ENCODE measurements around the gene PRSS36.
"Not testable (repeated sequence)": the region's sequence is repeated elsewhere in the genome, so short reads cannot be mapped to it uniquely, and the experiment has no call there.

PRSS36 gene

GRCh38 chr16:31118223-31119155 lies 31.4 kb downstream of the PRSS36 start:
- DNase-seq = no peak

- DNase-seq = peak; percentile 85
These were observed 32.3 kb downstream of the PRSS36 start, which contains the start of gene KAT8 for GRCh38 chr16:31117384-31118222. Gene KAT8, plus strand, starts transcription at chr16:31117664. Its CDS starts 18 bp downstream, at chr16:31117682.

GRCh38 chr16:31114468-31114867 lies 35.4 kb downstream of the PRSS36 start:
- DNase-seq = no peak

- no peak for DNase-seq
These were observed 36.4 kb downstream of the PRSS36 start for GRCh38 chr16:31113121-31114120.

GRCh38 chr16:31112711-31113110 lies 37.2 kb downstream of the PRSS36 start:
- DNase-seq = no peak

- no peak for DNase-seq
These were observed 37.9 kb downstream of the PRSS36 start for GRCh38 chr16:31111881-31112466.

GRCh38 chr16:31110106-31111034 lies 39.5 kb downstream of the PRSS36 start:
- no peak for DNase-seq

- DNase-seq = no peak
These were observed 40.2 kb downstream of the PRSS36 start for GRCh38 chr16:31109622-31110021.

GRCh38 chr16:31108794-31109558 lies 40.9 kb downstream of the PRSS36 start:
- no peak for DNase-seq

GRCh38 chr16:31108035-31108793 lies 41.7 kb downstream of the PRSS36 start, which contains the start of gene BCKDK:
Gene BCKDK, plus strand, starts transcription at chr16:31108386. Its CDS starts 838 bp downstream, at chr16:31109224.
- no peak for DNase-seq

- no peak for DNase-seq
These were observed 42.4 kb downstream of the PRSS36 start for GRCh38 chr16:31107465-31107867.

GRCh38 chr16:31106509-31107464 lies 43.1 kb downstream of the PRSS36 start:
- DNase-seq = no peak

- no peak for DNase-seq
These were observed 44.1 kb downstream of the PRSS36 start for GRCh38 chr16:31105677-31106213.

- DNase-seq = not testable (repeated sequence)
These were observed 48.8 kb downstream of the PRSS36 start for GRCh38 chr16:31100876-31101641.

- no peak for DNase-seq
These were observed 49.8 kb downstream of the PRSS36 start for GRCh38 chr16:31099860-31100638.
